ENCODE results near the gene PARVB. TPM values are rescaled to one million over a fixed set of nuclear protein-coding genes. Genes with fewer than 3 reads are reported as not detected.

Gene PARVB
- total RNA-seq, 4 donors from 2014 or later: 6.6 to 144 (median 30.1) TPM

DNA sequence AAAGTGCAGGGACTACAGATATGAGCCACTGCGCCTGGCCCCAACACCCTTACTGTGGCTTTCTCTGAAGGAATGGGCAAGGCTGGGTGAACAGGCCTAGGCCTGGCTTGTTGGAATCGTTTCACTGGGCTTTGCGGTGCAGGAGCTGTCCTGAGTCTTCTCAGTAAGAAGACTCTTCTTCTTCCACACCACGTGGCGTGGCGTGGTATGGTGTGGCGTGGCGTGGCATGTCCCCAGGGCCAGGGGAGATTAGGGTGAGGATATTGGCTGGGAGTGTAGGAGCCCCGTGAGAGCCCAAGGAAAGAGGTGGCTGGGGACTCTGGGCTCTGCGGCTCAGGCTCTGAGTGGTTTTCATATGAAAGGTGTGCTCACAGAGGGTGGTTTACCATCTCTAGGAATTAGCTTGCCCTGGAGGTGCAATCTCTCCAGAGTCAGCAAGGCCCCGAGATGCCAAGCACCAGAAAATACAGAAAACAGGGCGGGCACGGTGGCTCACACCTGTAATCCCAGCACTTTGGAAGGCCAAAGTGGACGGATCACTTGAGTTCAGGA is 70.7 kb downstream of the PARVB start:
- 92% methylated on average over 14 of the region's 14 CpGs; no CpG with 5 or more reads in 1 of the 2 donors for WGBS, 2 donors (ENCODE audit: low coverage in 1 of 2)
- Histone ChIP-seq H3K36me3 (no peaks in the 10 kb centered on the region), H3K4me3 (no peak overlapping the region), H3K9me3 (no peaks in the 10 kb centered on the region), H3K4me1 (peaks cover 0 to 2% (median 0%) of the 10 kb centered on the region in 4 donors), H3K27me3 (no peaks in the 10 kb centered on the region), H3K27ac (no peak overlapping the region)
- TF ChIP-seq POLR2A (IDR thresholded peaks at IDR 0.05) (no peak), EP300 (IDR thresholded peaks at IDR 0.05; ENCODE audit: low read depth) (no peak), POLR2AphosphoS5 (IDR thresholded peaks at IDR 0.05) (no peak)
- TF ChIP-seq, protein P1, sequence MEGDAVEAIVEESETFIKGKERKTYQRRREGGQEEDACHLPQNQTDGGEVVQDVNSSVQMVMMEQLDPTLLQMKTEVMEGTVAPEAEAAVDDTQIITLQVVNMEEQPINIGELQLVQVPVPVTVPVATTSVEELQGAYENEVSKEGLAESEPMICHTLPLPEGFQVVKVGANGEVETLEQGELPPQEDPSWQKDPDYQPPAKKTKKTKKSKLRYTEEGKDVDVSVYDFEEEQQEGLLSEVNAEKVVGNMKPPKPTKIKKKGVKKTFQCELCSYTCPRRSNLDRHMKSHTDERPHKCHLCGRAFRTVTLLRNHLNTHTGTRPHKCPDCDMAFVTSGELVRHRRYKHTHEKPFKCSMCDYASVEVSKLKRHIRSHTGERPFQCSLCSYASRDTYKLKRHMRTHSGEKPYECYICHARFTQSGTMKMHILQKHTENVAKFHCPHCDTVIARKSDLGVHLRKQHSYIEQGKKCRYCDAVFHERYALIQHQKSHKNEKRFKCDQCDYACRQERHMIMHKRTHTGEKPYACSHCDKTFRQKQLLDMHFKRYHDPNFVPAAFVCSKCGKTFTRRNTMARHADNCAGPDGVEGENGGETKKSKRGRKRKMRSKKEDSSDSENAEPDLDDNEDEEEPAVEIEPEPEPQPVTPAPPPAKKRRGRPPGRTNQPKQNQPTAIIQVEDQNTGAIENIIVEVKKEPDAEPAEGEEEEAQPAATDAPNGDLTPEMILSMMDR (IDR thresholded peaks at IDR 0.05): no peak
- in situ Hi-C loops (cut with MboI; ENCODE audit: low pct_ligation_motif_present in 1 of 4, low pct_unique_long_range_greater_than_20kb in 1 of 4, low sequenced_read_pairs in 3 of 4) (no loop called here), intact Hi-C loops (cut with DNase I; ENCODE audit: low total_unique reads) (no loop called here)
- no peak for DNase-seq

DNA sequence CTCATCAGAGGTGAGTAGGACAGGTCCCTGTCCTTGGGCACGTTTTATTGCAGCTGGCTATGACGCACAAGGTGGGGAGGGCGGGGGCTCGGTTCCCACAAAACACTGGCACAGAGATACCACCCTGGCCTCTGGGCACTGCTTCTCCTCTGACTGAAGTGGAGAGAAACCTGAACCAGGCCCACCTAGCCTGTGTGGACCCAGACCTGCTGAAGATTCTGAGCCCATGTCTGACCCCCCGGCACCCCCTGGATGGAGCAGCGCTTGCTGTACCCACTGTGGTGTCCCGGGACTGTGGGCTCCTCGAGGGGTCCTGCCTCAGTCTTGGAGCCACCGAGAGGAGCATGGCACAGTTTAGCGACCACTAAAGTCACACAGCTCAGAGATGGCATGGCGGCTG is 72.6 kb downstream of the PARVB start:
- Histone ChIP-seq H3K9me3 (no peaks in the 10 kb centered on the region), H3K4me1 (no peaks in the 10 kb centered on the region), H3K36me3 (no peaks in the 10 kb centered on the region), H3K27me3 (no peaks in the 10 kb centered on the region), H3K27ac (no peak overlapping the region), H3K4me3 (no peak overlapping the region)
- 94% methylated on average over 7 of the region's 11 CpGs; no CpG with 5 or more reads in 1 of the 2 donors for WGBS, 2 donors (ENCODE audit: low coverage in 1 of 2)
- intact Hi-C loops (cut with DNase I; ENCODE audit: low total_unique reads): no loop called here
- in situ Hi-C loops (cut with MboI; ENCODE audit: low pct_ligation_motif_present in 1 of 4, low pct_unique_long_range_greater_than_20kb in 1 of 4, low sequenced_read_pairs in 3 of 4): no loop called here
- DNase-seq: no peak
- TF ChIP-seq EP300 (IDR thresholded peaks at IDR 0.05; ENCODE audit: low read depth) (no peak), POLR2A (IDR thresholded peaks at IDR 0.05) (no peak), POLR2AphosphoS5 (IDR thresholded peaks at IDR 0.05) (no peak)
- TF ChIP-seq, protein P1 (IDR thresholded peaks at IDR 0.05): no peak

DNA sequence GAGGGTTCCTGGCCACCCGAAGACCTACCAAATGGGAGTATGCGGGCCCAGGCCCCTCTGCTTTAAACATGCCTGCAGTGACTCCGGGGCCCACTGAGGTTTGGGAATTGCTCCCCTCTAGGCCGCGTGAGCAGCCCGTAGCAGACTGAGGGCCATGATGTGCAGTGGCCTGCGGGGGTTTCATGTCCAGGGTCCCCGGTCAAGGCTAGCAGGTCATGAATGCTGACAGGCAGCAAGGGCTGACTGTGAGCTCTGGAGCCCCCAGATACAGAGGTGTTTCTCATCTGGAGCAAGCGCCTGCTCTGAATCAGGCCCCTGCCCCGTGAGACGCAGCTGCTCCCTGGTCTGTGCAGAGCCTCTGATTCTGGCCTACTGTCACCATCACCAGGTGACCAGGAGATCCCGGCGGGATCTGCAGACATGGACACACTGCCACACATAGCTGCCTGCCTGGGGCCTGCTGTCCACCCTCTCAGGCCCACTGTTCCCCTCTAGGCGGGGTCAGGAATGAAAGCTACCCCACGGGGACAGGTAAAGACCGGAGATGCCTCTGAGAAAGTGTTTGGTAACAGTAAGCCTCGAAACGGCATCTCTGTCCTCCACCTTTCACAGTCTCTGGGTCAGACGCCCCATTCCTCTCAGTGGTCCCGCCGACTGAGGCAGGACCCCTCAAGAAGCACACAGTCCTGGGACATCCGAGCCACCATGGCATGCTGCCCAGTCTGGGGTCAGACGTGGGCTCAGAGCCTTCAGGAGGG is 73.3 kb downstream of the PARVB start:
- Histone ChIP-seq H3K27me3 (no peaks in the 10 kb centered on the region), H3K4me3 (no peak overlapping the region), H3K9me3 (no peaks in the 10 kb centered on the region), H3K27ac (no peak overlapping the region), H3K4me1 (no peaks in the 10 kb centered on the region), H3K36me3 (no peaks in the 10 kb centered on the region)
- WGBS, 2 donors (ENCODE audit: low coverage in 1 of 2): 87% methylated on average over 21 of the region's 23 CpGs; no CpG with 5 or more reads in 1 of the 2 donors
- no peak for DNase-seq
- in situ Hi-C loops (cut with MboI; ENCODE audit: low pct_ligation_motif_present in 1 of 4, low pct_unique_long_range_greater_than_20kb in 1 of 4, low sequenced_read_pairs in 3 of 4): no loop called here
- TF ChIP-seq POLR2AphosphoS5 (IDR thresholded peaks at IDR 0.05) (no peak), POLR2A (IDR thresholded peaks at IDR 0.05) (no peak), EP300 (IDR thresholded peaks at IDR 0.05; ENCODE audit: low read depth) (no peak)
- TF ChIP-seq, protein P1 (IDR thresholded peaks at IDR 0.05): no peak
- intact Hi-C loops (cut with DNase I; ENCODE audit: low total_unique reads): no loop called here

DNA sequence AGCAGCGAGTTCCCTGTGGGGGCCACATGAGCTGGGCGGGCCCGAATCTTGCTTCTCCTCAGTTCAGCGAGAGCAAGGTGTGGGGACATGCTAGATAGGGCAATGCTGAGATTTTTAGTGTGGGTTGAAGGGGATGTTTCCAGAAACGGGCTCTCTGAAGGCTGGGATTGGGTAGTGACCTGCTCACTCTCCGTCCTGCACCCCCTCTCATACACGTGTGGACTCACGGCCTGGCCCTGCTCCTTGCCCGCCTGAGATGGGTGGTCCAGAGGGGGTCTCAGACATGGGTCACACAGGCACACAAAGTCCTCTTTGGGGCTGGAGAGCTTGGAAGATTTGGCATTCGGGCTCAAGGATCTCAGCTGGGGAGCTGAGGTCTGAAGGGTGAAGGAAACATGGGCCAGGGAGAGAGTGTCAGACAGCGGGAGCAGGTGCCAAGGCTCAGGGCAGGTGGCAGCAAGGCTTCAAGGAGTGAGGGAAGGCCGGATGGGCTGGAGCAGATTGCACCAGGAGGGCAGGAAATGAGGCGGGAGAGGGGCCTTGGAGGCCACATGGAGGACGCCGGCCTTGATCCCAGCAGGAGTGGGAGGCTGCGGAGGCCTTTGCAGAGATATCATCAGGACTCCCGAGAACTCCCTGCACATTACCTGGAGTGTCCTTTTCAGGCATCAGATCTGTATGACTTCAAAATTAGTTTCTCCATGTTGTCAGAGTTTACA is 74.1 kb downstream of the PARVB start:
- in situ Hi-C loops (cut with MboI; ENCODE audit: low pct_ligation_motif_present in 1 of 4, low pct_unique_long_range_greater_than_20kb in 1 of 4, low sequenced_read_pairs in 3 of 4) (no loop called here), intact Hi-C loops (cut with DNase I; ENCODE audit: low total_unique reads) (no loop called here)
- H3K27me3 ChIP-seq: no peaks in the 10 kb centered on the region
- no peaks in the 10 kb centered on the region for H3K36me3 ChIP-seq
- no peak overlapping the region for H3K4me3 ChIP-seq
- no peaks in the 10 kb centered on the region for H3K9me3 ChIP-seq
- TF ChIP-seq, protein P1 (IDR thresholded peaks at IDR 0.05): no peak
- no peak for TF ChIP-seq EP300 (IDR thresholded peaks at IDR 0.05; ENCODE audit: low read depth)
- no peak for TF ChIP-seq POLR2AphosphoS5 (IDR thresholded peaks at IDR 0.05)
- TF ChIP-seq POLR2A (IDR thresholded peaks at IDR 0.05): no peak
- no peak overlapping the region for H3K27ac ChIP-seq
- 87% methylated on average over 17 of the region's 17 CpGs; no CpG with 5 or more reads in 1 of the 2 donors for WGBS, 2 donors (ENCODE audit: low coverage in 1 of 2)
- H3K4me1 ChIP-seq: no peaks in the 10 kb centered on the region
- no peak for DNase-seq
